GM12878 (cell line): ENCODE results near the gene SIRT3. TPM values are rescaled to one million over a fixed set of nuclear protein-coding genes. Genes with fewer than 3 reads are reported as not detected.

Experiments
- CEBPB ChIP-seq, 2 experiments: fragments of 150-350 bp in 1 of 2; IDR thresholded peaks; 2 replicates each; pipeline ENCODE4 v1.6.1; 2012 to 2014; ENCODE audit warnings: low read depth in 2 of 2, low read length in 2 of 2, borderline replicate concordance in 1 of 2, inconsistent platforms in 1 of 2
- GABPA ChIP-seq: IDR thresholded peaks from 2 replicates; pipeline ENCODE4 v1.6.1; 2014; ENCODE audit warnings: antibody characterized with exemption, low read depth, mild to moderate bottlenecking, inconsistent platforms
- IKZF2 ChIP-seq, 2 experiments: fragments of 450-650 bp; IDR thresholded peaks; 2 replicates each; pipeline ENCODE4 v1.6.1; 2017; ENCODE audit warnings: mild to moderate bottlenecking in 2 of 2, moderate library complexity in 2 of 2
- MEF2A ChIP-seq: IDR thresholded peaks from 2 replicates; pipeline ENCODE4 v1.6.1; 2011; ENCODE audit warnings: low read depth, mild to moderate bottlenecking, low read length, moderate library complexity; ENCODE audit not compliant: insufficient read depth
- NFYA ChIP-seq: IDR thresholded peaks from 2 replicates; pipeline ENCODE4 v1.6.1; 2011; ENCODE audit warnings: low read depth, mild to moderate bottlenecking, low read length, improper control_type of control experiment, borderline replicate concordance
- WRNIP1 ChIP-seq: IDR thresholded peaks from 2 replicates; pipeline ENCODE4 v1.6.1; 2011; ENCODE audit warnings: low read depth, low read length, improper control_type of control experiment, borderline replicate concordance
- polyA plus RNA-seq, 11 experiments: library from polyadenylated mRNA; depleted of rRNA in 4 of 11; unstranded in 6 of 11; stranded (reverse) in 5 of 11; fragments of >200 nt; fragmentation: Nextera tagmentation in 4 of 11; fragmentation: Illumina TruSeq in 1 of 11; extraction: Ambion mirVana in 4 of 11; extraction: Trizol in 1 of 11; gene quantifications; 1 replicate in 1 of 11; 2 replicates in 10 of 11; pipeline versions ENCODE4 v1.2.1 to v1.2.3, GENCODE V29; 2011 to 2016; ENCODE audit warnings: inconsistent platforms in 2 of 11, missing spikeins in 2 of 11, low read depth in 1 of 11
- total RNA-seq, 4 experiments: library from RNA; depleted of rRNA in 3 of 4; stranded (reverse); fragments of >200 nt in 3 of 4; fragmentation: Illumina TruSeq in 1 of 4; extraction: Trizol in 1 of 4; gene quantifications; 2 replicates each; pipeline versions ENCODE4 v1.2.1 to v1.2.3, GENCODE V29; 2013 to 2021
- TF ChIP-seq, protein P1 (sequence below): IDR thresholded peaks from 2 replicates; pipeline ENCODE4 v1.6.1; 2012; ENCODE audit warnings: mild to moderate bottlenecking, low read depth, low read length
- TF ChIP-seq, protein P2 (sequence below): fragments of 450-650 bp; IDR thresholded peaks from 2 replicates; pipeline ENCODE4 v1.6.1; 2018; ENCODE audit warnings: borderline replicate concordance, mild to moderate bottlenecking; ENCODE audit not compliant: partially characterized antibody

SIRT3 gene
- total and polyA plus RNA-seq, 10 of the 15 experiments (the other 5 are each of a cell fraction or from before 2014, with no cell fraction given): 0.90 to 23.2 (median 12.6) TPM

DNA sequence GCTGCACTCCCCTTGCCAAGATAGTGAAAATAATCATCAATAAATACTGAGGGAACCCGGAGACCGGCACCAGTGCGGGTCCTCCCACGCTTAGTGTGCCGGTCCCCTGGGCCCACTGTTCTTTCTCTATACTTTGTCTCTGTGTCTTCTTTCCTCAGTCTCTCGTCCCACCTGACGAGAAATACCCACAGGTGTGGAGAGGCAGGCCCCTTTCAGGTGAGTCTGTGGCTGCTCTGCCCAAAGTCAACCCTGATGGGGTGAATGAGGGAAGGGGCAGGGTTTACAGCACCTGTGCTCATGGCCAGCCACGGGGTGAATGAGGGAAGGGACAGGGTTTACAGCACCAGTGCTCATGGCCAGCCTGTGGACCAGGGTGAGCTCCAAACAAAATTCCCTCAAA is 33.7 kb downstream of the SIRT3 start (continued):
- TF ChIP-seq, protein P1, sequence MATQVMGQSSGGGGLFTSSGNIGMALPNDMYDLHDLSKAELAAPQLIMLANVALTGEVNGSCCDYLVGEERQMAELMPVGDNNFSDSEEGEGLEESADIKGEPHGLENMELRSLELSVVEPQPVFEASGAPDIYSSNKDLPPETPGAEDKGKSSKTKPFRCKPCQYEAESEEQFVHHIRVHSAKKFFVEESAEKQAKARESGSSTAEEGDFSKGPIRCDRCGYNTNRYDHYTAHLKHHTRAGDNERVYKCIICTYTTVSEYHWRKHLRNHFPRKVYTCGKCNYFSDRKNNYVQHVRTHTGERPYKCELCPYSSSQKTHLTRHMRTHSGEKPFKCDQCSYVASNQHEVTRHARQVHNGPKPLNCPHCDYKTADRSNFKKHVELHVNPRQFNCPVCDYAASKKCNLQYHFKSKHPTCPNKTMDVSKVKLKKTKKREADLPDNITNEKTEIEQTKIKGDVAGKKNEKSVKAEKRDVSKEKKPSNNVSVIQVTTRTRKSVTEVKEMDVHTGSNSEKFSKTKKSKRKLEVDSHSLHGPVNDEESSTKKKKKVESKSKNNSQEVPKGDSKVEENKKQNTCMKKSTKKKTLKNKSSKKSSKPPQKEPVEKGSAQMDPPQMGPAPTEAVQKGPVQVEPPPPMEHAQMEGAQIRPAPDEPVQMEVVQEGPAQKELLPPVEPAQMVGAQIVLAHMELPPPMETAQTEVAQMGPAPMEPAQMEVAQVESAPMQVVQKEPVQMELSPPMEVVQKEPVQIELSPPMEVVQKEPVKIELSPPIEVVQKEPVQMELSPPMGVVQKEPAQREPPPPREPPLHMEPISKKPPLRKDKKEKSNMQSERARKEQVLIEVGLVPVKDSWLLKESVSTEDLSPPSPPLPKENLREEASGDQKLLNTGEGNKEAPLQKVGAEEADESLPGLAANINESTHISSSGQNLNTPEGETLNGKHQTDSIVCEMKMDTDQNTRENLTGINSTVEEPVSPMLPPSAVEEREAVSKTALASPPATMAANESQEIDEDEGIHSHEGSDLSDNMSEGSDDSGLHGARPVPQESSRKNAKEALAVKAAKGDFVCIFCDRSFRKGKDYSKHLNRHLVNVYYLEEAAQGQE: no peak
- TF ChIP-seq NFYA: no peak
- no peak for TF ChIP-seq MEF2A
- no peak for TF ChIP-seq GABPA
- TF ChIP-seq, protein P2, sequence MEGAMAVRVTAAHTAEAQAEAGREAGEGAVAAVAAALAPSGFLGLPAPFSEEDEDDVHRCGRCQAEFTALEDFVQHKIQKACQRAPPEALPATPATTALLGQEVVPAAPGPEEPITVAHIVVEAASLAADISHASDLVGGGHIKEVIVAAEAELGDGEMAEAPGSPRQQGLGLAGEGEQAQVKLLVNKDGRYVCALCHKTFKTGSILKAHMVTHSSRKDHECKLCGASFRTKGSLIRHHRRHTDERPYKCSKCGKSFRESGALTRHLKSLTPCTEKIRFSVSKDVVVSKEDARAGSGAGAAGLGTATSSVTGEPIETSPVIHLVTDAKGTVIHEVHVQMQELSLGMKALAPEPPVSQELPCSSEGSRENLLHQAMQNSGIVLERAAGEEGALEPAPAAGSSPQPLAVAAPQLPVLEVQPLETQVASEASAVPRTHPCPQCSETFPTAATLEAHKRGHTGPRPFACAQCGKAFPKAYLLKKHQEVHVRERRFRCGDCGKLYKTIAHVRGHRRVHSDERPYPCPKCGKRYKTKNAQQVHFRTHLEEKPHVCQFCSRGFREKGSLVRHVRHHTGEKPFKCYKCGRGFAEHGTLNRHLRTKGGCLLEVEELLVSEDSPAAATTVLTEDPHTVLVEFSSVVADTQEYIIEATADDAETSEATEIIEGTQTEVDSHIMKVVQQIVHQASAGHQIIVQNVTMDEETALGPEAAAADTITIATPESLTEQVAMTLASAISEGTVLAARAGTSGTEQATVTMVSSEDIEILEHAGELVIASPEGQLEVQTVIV: no peak
- no peak for TF ChIP-seq CEBPB (IDR thresholded peaks at IDR 0.05; ENCODE audit: borderline replicate concordance in 1 of 2, low read depth in 2 of 2, low read length in 2 of 2)
- TF ChIP-seq IKZF2 (IDR thresholded peaks at IDR 0.05): no peak
- no peak for TF ChIP-seq WRNIP1
